DND-41 (cell line): ENCODE results near the gene BAIAP2L1.

Experiments
- ATAC-seq: fragments of 200-7000 bp; cut with Tn5 transposase; 3 replicates; pipeline ENCODE4 v1.9.1; 2021; ENCODE audit warnings: low read depth; ENCODE audit not compliant: insufficient read depth
- DNase-seq: peaks from one replicate; pipeline ENCODE4 v3.0.0-alpha.2; 2020
- H2AFZ ChIP-seq: 2 replicates; pipeline ENCODE4 v1.6.0; 2012; ENCODE audit warnings: low read depth, low read length
- H3K27ac ChIP-seq: 2 replicates; pipeline ENCODE4 v1.5.1; 2012; ENCODE audit warnings: low read length, inconsistent platforms
- H3K27me3 ChIP-seq: fragments of 200-600 bp; sonication (generic); 2 replicates; pipeline ENCODE4 v1.6.0; 2012; ENCODE audit warnings: low read length, mild to moderate bottlenecking, inconsistent platforms; ENCODE audit not compliant: insufficient read depth, poor library complexity
- H3K36me3 ChIP-seq: 2 replicates; pipeline ENCODE4 v1.5.1; 2012; ENCODE audit warnings: low read length, inconsistent platforms; ENCODE audit not compliant: insufficient read depth
- H3K4me1 ChIP-seq: 2 replicates; pipeline ENCODE4 v1.5.1; 2012; ENCODE audit warnings: mild to moderate bottlenecking, low read length; ENCODE audit not compliant: insufficient read depth
- H3K4me2 ChIP-seq: 2 replicates; pipeline ENCODE4 v1.6.0; 2012; ENCODE audit warnings: mild to moderate bottlenecking, moderate library complexity, low read length, inconsistent platforms; ENCODE audit not compliant: insufficient read depth
- H3K4me3 ChIP-seq, 2 experiments: fragments of 200-600 bp in 1 of 2; shearing (Covaris generic) in 1 of 2; 2 replicates each; pipeline ENCODE4 v1.5.1; 2012 to 2016; ENCODE audit warnings: inconsistent platforms in 2 of 2, low read length in 2 of 2, mild to moderate bottlenecking in 2 of 2, low read depth in 1 of 2, moderate library complexity in 1 of 2
- H3K79me2 ChIP-seq: 2 replicates; pipeline ENCODE4 v1.6.0; 2012; ENCODE audit warnings: low read length, inconsistent platforms; ENCODE audit not compliant: insufficient read depth
- H3K9ac ChIP-seq: 2 replicates; pipeline ENCODE4 v1.6.0; 2012; ENCODE audit warnings: low read depth, mild to moderate bottlenecking, inconsistent platforms, low read length, moderate library complexity
- H3K9me3 ChIP-seq: 2 replicates; pipeline ENCODE4 v1.5.1; 2012; ENCODE audit warnings: low read length, moderate library complexity, mild to moderate bottlenecking, inconsistent platforms; ENCODE audit not compliant: insufficient read depth, severe bottlenecking
- H4K20me1 ChIP-seq: 2 replicates; pipeline ENCODE4 v1.6.0; 2012; ENCODE audit warnings: low read length; ENCODE audit not compliant: insufficient read depth
- EZH2 ChIP-seq: IDR thresholded peaks from 3 replicates; pipeline ENCODE4 v1.6.1; 2012; ENCODE audit warnings: borderline replicate concordance, low read depth, mild to moderate bottlenecking, moderate library complexity, low read length, inconsistent platforms; ENCODE audit not compliant: severe bottlenecking
- TF ChIP-seq, protein P1 (sequence below): IDR thresholded peaks from 2 replicates; pipeline ENCODE4 v1.5.1; 2012; ENCODE audit warnings: borderline replicate concordance, low read length, moderate library complexity, mild to moderate bottlenecking; ENCODE audit not compliant: poor library complexity, severe bottlenecking; ENCODE audit errors: extremely low read depth

Gene BAIAP2L1

DNA sequence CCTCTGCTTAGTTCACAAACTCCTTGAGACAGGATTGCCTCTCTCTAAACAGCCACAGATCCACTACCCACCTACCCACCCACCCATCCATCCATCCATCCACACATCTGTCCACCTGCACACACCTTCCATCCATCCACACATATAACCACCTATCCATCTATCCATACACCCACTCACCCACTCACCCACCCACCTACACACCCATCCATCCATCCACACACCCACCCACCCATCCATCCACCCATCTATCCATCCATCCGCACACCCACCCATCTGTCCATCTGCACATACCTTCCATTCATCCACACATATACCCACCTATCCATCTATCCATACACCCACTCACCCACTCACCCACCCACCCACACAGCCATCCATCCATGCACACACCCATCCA is 158.5 kb downstream of the BAIAP2L1 start:
- Histone ChIP-seq H3K4me3 (no peak overlapping the region), H3K27ac (no peak overlapping the region), H3K9ac (no peak overlapping the region), H3K9me3 (no peaks in the 10 kb centered on the region), H3K79me2 (no peaks in the 10 kb centered on the region), H3K4me2 (no peak overlapping the region), H3K4me1 (no peaks in the 10 kb centered on the region), H4K20me1 (peaks cover 4% of the 10 kb centered on the region), H3K36me3 (peaks cover 29% of the 10 kb centered on the region), H3K27me3 (no peaks in the 10 kb centered on the region), H2AFZ (no peak overlapping the region)
- no peak for TF ChIP-seq EZH2
- TF ChIP-seq, protein P1, sequence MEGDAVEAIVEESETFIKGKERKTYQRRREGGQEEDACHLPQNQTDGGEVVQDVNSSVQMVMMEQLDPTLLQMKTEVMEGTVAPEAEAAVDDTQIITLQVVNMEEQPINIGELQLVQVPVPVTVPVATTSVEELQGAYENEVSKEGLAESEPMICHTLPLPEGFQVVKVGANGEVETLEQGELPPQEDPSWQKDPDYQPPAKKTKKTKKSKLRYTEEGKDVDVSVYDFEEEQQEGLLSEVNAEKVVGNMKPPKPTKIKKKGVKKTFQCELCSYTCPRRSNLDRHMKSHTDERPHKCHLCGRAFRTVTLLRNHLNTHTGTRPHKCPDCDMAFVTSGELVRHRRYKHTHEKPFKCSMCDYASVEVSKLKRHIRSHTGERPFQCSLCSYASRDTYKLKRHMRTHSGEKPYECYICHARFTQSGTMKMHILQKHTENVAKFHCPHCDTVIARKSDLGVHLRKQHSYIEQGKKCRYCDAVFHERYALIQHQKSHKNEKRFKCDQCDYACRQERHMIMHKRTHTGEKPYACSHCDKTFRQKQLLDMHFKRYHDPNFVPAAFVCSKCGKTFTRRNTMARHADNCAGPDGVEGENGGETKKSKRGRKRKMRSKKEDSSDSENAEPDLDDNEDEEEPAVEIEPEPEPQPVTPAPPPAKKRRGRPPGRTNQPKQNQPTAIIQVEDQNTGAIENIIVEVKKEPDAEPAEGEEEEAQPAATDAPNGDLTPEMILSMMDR: no peak
- no peak for DNase-seq
- ATAC-seq: no peak

DNA sequence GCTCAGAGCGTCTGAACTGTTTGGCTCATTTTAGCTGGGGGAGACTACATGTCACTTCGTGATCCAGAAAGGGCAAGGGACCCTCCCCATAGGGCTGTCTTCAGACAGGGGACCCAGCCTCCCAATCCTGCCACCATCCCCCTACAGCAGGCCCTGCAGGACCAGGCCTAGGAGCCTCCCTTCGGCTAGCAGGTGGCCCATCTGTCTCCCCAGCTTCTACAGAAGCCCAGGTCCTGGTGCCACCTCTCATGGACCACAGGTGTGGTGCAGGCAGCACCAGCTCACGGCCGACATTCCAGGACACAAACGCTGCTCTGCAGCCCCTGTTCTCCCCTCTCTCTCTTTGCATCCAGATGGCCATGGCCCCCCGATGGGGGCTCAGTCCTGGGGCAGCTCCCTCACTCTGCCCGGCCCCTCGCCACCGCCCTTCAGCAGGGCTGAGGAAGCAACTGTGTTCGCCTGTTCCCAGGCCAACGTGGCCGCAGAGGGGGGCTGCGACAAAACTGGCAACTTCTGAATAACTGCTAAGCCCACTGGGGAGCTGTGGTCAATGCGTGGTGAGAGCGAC is 159.1 kb downstream of the BAIAP2L1 start:
- Histone ChIP-seq H3K9ac (no peak overlapping the region), H3K4me3 (no peak overlapping the region), H3K27me3 (no peaks in the 10 kb centered on the region), H4K20me1 (peaks cover 4% of the 10 kb centered on the region), H2AFZ (no peak overlapping the region), H3K4me1 (no peaks in the 10 kb centered on the region), H3K36me3 (peaks cover 29% of the 10 kb centered on the region), H3K27ac (no peak overlapping the region), H3K9me3 (no peaks in the 10 kb centered on the region), H3K4me2 (no peak overlapping the region), H3K79me2 (no peaks in the 10 kb centered on the region)
- ATAC-seq: no peak
- no peak for DNase-seq
- no peak for TF ChIP-seq EZH2
- TF ChIP-seq, protein P1: no peak
